Measurements from ENCODE around the gene C10orf90. TPM values are rescaled to one million over a fixed set of nuclear protein-coding genes. Genes with fewer than 3 reads are reported as not detected.

Gene C10orf90
- total RNA-seq, 1 experiment from 2014 or later: not detected

GRCh38 chr10:126650161-126650560 lies 20.3 kb downstream of the C10orf90 start:
- no peaks in the 10 kb centered on the region for H3K9me3 Mint-ChIP-seq (ENCODE audit: unreplicated experiment)
- ChIA-PET POLR2A (no interaction called here), CTCF (no interaction called here)
- no peak overlapping the region for H3K4me3 Mint-ChIP-seq (ENCODE audit: unreplicated experiment)
- H3K27me3 Mint-ChIP-seq (ENCODE audit: insufficient read depth, unreplicated experiment): peaks cover 14% of the 10 kb centered on the region
- intact Hi-C loops (cut with micrococcal nuclease): no loop called here
- no peaks in the 10 kb centered on the region for H3K36me3 Mint-ChIP-seq (ENCODE audit: insufficient read depth, unreplicated experiment)
- BruUV-seq (replicated peaks): no TSS peak
- TF ChIP-seq CTCF (IDR thresholded peaks at IDR 0.05; ENCODE audit: unreplicated experiment): no peak
- H3K4me1 Mint-ChIP-seq (ENCODE audit: insufficient read depth, unreplicated experiment): peaks cover 10% of the 10 kb centered on the region
- DNase-seq (ENCODE audit: unreplicated experiment): no peak
- no peak overlapping the region for H3K27ac Mint-ChIP-seq (ENCODE audit: low read depth, unreplicated experiment)

- no peaks in the 10 kb centered on the region for H3K27me3 Mint-ChIP-seq (ENCODE audit: insufficient read depth, unreplicated experiment)
- no peak for DNase-seq (ENCODE audit: unreplicated experiment)
- no peak overlapping the region for H3K4me3 Mint-ChIP-seq (ENCODE audit: unreplicated experiment)
- no peaks in the 10 kb centered on the region for H3K36me3 Mint-ChIP-seq (ENCODE audit: insufficient read depth, unreplicated experiment)
- no TSS peak for BruUV-seq (replicated peaks)
- H3K9me3 Mint-ChIP-seq (ENCODE audit: unreplicated experiment): peaks cover 7% of the 10 kb centered on the region
- H3K27ac Mint-ChIP-seq (ENCODE audit: low read depth, unreplicated experiment): peak overlapping the region; percentile 52
- peaks cover 15% of the 10 kb centered on the region for H3K4me1 Mint-ChIP-seq (ENCODE audit: insufficient read depth, unreplicated experiment)
- no peak for TF ChIP-seq CTCF (IDR thresholded peaks at IDR 0.05; ENCODE audit: unreplicated experiment)
- intact Hi-C loops (cut with micrococcal nuclease): no loop called here
- ChIA-PET POLR2A (no interaction called here), CTCF (no interaction called here)
Observed at GRCh38 chr10:126647116-126647515, 23.4 kb downstream of the C10orf90 start.

GRCh38 chr10:126646110-126646509 lies 24.4 kb downstream of the C10orf90 start:
- BruUV-seq (replicated peaks): no TSS peak
- peak; percentile 13 for DNase-seq (ENCODE audit: unreplicated experiment)
- Mint-ChIP-seq H3K36me3 (ENCODE audit: insufficient read depth, unreplicated experiment) (no peaks in the 10 kb centered on the region), H3K27me3 (ENCODE audit: insufficient read depth, unreplicated experiment) (no peaks in the 10 kb centered on the region), H3K27ac (ENCODE audit: low read depth, unreplicated experiment) (peak overlapping the region; percentile 52), H3K4me3 (ENCODE audit: unreplicated experiment) (no peak overlapping the region), H3K9me3 (ENCODE audit: unreplicated experiment) (peaks cover 7% of the 10 kb centered on the region), H3K4me1 (ENCODE audit: insufficient read depth, unreplicated experiment) (peaks cover 15% of the 10 kb centered on the region)
- intact Hi-C loops (cut with micrococcal nuclease): no loop called here
- no peak for TF ChIP-seq CTCF (IDR thresholded peaks at IDR 0.05; ENCODE audit: unreplicated experiment)
- ChIA-PET POLR2A (no interaction called here), CTCF (no interaction called here)

GRCh38 chr10:126640401-126640800 lies 30.1 kb downstream of the C10orf90 start:
- no peak overlapping the region for H3K4me3 Mint-ChIP-seq (ENCODE audit: unreplicated experiment)
- DNase-seq (ENCODE audit: unreplicated experiment): peak; percentile 81
- no peak for TF ChIP-seq CTCF (IDR thresholded peaks at IDR 0.05; ENCODE audit: unreplicated experiment)
- peaks cover 7% of the 10 kb centered on the region for H3K9me3 Mint-ChIP-seq (ENCODE audit: unreplicated experiment)
- no peaks in the 10 kb centered on the region for H3K36me3 Mint-ChIP-seq (ENCODE audit: insufficient read depth, unreplicated experiment)
- no peak overlapping the region for H3K27ac Mint-ChIP-seq (ENCODE audit: low read depth, unreplicated experiment)
- intact Hi-C loops (cut with micrococcal nuclease): loop anchor here (2.0 kb wide), 1 partner anchor 20 kb away; no protein-coding TSS in a partner anchor
- no peaks in the 10 kb centered on the region for H3K27me3 Mint-ChIP-seq (ENCODE audit: insufficient read depth, unreplicated experiment)
- POLR2A ChIA-PET: interaction anchor here (0.6 to 1.4 kb wide), 3 partner anchors 11 to 978 kb away, joined by 3 to 5 read pairs (median 3); no protein-coding TSS in a partner anchor
- no TSS peak for BruUV-seq (replicated peaks)
- H3K4me1 Mint-ChIP-seq (ENCODE audit: insufficient read depth, unreplicated experiment): peaks cover 14% of the 10 kb centered on the region
- CTCF ChIA-PET: interaction anchor here (0.5 kb wide), 1 partner anchor 496 kb away, joined by 3 read pairs; no protein-coding TSS in a partner anchor
